Mucosa of descending colon (tissue), 3 donors: ENCODE results near the gene ALKBH5. TPM values are rescaled to one million over a fixed set of nuclear protein-coding genes. Genes with fewer than 3 reads are reported as not detected.

Source experiments
- ATAC-seq: fragments of 200-7000 bp; cut with Tn5 transposase; one replicate; pipeline ENCODE4 v1.9.1; 2020; ENCODE audit warnings: mild to moderate bottlenecking, moderate library complexity
- DNase-seq, 3 donors: peaks; one replicate each; pipeline ENCODE4 v3.0.0-alpha.2; 2020
- H3K36me3 ChIP-seq: fragments of 200-600 bp; one replicate; pipeline ENCODE4 v1.8.0; 2021; ENCODE audit warnings: low read depth, mild to moderate bottlenecking
- H3K4me1 ChIP-seq: fragments of 200-600 bp; one replicate; pipeline ENCODE4 v1.8.0; 2021; ENCODE audit warnings: low read depth, mild to moderate bottlenecking
- H3K4me3 ChIP-seq: fragments of 200-600 bp; one replicate; pipeline ENCODE4 v1.8.0; 2021; ENCODE audit warnings: mild to moderate bottlenecking
- H3K9me3 ChIP-seq: fragments of 200-600 bp; one replicate; pipeline ENCODE4 v1.8.0; 2021; ENCODE audit warnings: mild to moderate bottlenecking
- intact Hi-C, 2 donors: fragments of 100-400 bp; cut with DNase I in 1 of 2; cut with micrococcal nuclease in 1 of 2; formaldehyde crosslinking; loops; one replicate each; pipeline versions ENCODE4 v1.11.0 to v1.11.1; 2022; cut with DNase I, micrococcal nuclease
- total RNA-seq, 3 donors: library from RNA; stranded (reverse); fragmentation: NEBNext Ultra II Directional in 2 of 3; extraction: Animal tissue kit (Norgen Biotek cat#: 25700) in 2 of 3; gene quantifications; one replicate each; pipeline versions ENCODE4 v1.2.1 to v1.2.4, GENCODE V29; 2021 to 2023
- TF ChIP-seq, protein P1 (sequence below): fragments of 200-600 bp; IDR thresholded peaks from one replicate; pipeline ENCODE4 v1.8.0; 2022; ENCODE audit warnings: antibody characterized with exemption, mild to moderate bottlenecking
- donor health status: DM: no; HTN: no; CAD: no; lungs with moderate emphysema.
- donor health status: DM: no; HTN: no; CAD: no.
- donor health status: DM: no; HTN: yes; CAD: no.

Gene ALKBH5
- total RNA-seq, 3 donors from 2014 or later, result 70.7 to 151 (median 75.6) TPM

DNA sequence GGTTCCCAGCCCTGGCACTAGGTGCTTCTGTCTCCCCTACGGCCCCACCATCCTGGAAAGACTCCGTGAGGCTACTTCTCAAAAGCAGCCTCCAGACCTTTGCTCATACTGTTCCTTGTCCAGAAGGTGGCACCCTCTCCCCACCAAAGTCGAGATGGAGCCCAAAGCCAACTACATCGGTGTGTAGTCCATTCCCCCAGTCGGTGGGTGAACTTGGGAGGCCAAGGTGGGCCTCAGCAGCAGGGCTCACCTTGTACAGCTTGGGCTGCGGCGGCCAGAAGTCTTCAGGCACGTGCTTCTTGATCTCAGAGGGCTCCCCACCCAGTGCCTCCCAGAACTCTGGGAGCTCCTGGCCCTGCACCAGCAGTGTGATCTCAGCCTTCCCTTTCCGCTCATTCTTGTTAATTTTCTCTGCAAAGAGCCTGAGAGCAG, 64.7 kb downstream of the ALKBH5 start:
- peak; percentile 65 for ATAC-seq

DNA sequence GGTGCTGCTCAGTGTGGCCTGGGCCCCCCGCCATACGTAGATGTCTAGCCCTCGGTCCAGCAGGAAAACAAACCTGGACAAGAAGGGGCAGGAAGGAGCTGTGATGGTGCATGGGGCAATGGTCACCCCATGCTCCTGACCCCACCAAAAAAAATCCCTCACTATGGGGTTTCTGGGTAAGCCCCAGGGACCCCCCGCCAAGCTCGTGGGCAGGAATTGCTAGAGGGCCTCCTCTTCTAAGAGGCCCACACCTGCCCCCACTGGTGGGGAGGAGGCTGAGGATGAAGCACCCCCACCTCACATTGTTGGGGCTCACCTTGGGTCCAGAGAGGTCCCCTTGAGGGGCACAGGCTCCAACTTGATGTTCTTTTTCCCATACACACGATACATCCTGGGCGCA, 65.2 kb downstream of the ALKBH5 start:
- Histone ChIP-seq H3K9me3 (no peaks in the 10 kb centered on the region), H3K4me3 (no peak overlapping the region), H3K4me1 (peaks cover 3% of the 10 kb centered on the region), H3K36me3 (no peaks in the 10 kb centered on the region)
- TF ChIP-seq, protein P1, sequence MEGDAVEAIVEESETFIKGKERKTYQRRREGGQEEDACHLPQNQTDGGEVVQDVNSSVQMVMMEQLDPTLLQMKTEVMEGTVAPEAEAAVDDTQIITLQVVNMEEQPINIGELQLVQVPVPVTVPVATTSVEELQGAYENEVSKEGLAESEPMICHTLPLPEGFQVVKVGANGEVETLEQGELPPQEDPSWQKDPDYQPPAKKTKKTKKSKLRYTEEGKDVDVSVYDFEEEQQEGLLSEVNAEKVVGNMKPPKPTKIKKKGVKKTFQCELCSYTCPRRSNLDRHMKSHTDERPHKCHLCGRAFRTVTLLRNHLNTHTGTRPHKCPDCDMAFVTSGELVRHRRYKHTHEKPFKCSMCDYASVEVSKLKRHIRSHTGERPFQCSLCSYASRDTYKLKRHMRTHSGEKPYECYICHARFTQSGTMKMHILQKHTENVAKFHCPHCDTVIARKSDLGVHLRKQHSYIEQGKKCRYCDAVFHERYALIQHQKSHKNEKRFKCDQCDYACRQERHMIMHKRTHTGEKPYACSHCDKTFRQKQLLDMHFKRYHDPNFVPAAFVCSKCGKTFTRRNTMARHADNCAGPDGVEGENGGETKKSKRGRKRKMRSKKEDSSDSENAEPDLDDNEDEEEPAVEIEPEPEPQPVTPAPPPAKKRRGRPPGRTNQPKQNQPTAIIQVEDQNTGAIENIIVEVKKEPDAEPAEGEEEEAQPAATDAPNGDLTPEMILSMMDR, result no peak
- DNase-seq (no peak), ATAC-seq (no peak)
- intact Hi-C loops, result no loop called here

More for the DNA sequence above, 64.7 kb downstream of the ALKBH5 start:
- Histone ChIP-seq H3K9me3 (no peaks in the 10 kb centered on the region), H3K36me3 (no peaks in the 10 kb centered on the region), H3K4me3 (no peak overlapping the region), H3K4me1 (peaks cover 3% of the 10 kb centered on the region)
- TF ChIP-seq, protein P1, result peak; percentile 43
- intact Hi-C loops, result no loop called here
- peak in 2 of 3 donors; percentile 65 to 72 for DNase-seq

DNA sequence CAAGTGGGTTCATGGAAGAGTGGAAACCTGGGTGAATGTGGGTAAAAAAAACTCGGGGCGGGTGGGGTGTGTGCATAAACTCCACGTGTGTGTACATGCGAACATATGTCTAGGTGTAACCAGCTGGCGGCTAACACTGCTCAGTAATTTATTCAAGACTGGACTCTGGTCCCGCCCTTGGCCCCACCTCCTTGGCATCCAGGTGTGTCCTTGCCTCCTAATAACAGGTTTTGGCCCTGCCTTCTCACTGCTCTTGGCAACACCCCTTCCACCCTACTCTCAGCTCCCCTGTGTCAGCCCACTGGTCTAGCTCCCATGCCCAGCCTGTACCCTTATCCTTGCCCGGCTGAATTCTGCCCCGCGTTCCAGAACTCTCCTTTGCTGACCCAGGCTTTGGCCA, 66.6 kb downstream of the ALKBH5 start:
- DNase-seq, result peak; percentile 80 to 90 (median 87)

DNA sequence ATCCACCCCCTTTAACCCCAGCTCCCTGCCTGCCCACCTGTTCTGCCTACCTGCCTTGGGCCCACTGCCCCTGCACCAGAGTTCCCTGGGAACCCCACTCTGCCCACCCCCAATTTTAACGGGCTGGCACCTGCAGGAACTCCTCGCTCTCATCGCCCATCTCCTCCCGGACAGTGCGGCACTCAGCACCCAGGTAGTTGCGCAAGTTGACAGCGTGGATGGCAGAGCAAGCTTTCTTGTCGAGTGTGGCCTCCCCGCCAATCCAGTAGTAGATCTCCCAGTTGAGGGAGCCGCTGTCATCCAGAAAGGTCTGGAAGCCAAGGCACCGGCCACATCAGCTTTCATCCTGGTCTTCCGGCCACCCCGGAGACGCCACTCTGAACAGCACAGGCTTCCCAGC, 67.1 kb downstream of the ALKBH5 start:
- Histone ChIP-seq H3K4me3 (no peak overlapping the region), H3K4me1 (peaks cover 3% of the 10 kb centered on the region), H3K36me3 (peaks cover 3% of the 10 kb centered on the region), H3K9me3 (no peaks in the 10 kb centered on the region)
- DNase-seq (no peak), ATAC-seq (no peak)
- intact Hi-C loops, result no loop called here
- TF ChIP-seq, protein P1, result no peak

More for the DNA sequence above, 66.6 kb downstream of the ALKBH5 start:
- intact Hi-C loops, result no loop called here
- Histone ChIP-seq H3K4me1 (peaks cover 3% of the 10 kb centered on the region), H3K36me3 (peaks cover 3% of the 10 kb centered on the region), H3K4me3 (no peak overlapping the region), H3K9me3 (no peaks in the 10 kb centered on the region)
- peak; percentile 58 for ATAC-seq
- TF ChIP-seq, protein P1, result no peak

DNA sequence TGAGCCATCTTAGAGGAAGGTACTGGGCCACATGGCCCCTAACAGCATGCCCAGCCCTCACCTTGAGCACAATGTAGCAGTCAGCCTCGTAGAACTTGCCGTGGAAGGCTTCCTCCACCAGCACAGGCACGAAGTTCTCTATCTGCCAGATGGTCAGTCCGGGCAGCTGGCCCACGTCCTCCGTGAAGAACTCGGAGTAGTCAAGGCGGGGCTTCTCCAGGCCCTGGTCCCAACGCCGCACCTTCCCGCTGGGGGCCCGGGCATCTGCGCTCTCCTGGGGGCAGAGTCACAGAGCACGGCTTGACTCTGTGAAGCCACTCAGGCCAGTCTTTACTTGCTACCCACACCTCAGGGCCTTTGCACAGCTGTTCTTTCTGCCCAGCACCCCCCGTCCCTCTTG, 67.6 kb downstream of the ALKBH5 start:
- Histone ChIP-seq H3K36me3 (peaks cover 3% of the 10 kb centered on the region), H3K9me3 (no peaks in the 10 kb centered on the region), H3K4me3 (no peak overlapping the region), H3K4me1 (peaks cover 2% of the 10 kb centered on the region)
- TF ChIP-seq, protein P1, result no peak
- ATAC-seq (no peak), DNase-seq (no peak)
- intact Hi-C loops, result no loop called here

DNA sequence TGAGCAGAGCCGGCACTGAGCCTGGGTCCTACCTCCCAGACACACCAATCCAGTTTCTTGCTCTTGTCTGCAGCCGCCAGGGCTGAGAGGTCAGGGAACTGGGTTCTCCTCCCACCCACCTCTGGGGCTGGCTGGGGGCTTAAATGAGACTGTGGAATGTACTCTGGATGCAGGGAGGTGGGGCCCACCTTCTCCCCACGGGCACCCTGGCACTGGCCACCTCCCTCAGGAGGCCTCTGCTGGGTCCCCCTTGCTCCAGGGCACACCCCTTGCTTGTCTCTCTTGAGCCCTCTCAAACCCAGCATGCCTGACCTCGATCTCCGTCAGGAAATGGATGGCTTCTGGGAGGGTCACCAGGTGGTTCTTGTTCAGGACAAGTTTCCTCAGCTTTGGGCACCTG, 68.5 kb downstream of the ALKBH5 start:
- Histone ChIP-seq H3K4me1 (peaks cover 4% of the 10 kb centered on the region), H3K36me3 (peaks cover 3% of the 10 kb centered on the region), H3K9me3 (no peaks in the 10 kb centered on the region), H3K4me3 (no peak overlapping the region)
- DNase-seq (no peak), ATAC-seq (no peak)
- intact Hi-C loops, result no loop called here
- TF ChIP-seq, protein P1, result no peak
